Transverse colon (tissue), 3 donors: Measurements from ENCODE around the gene APMAP.

ENCODE experiments used
- CTCF ChIP-seq, 5 experiments: fragments of 200-600 bp in 3 of 5; fragments of 450-650 bp in 2 of 5; sonication (generic) in 3 of 5; IDR thresholded peaks; 1 replicate in 2 of 5; 2 replicates in 3 of 5; pipeline ENCODE4 v1.5.1; 2016 to 2017; ENCODE audit warnings: antibody characterized with exemption in 5 of 5, inconsistent platforms in 3 of 5, mild to moderate bottlenecking in 2 of 5, moderate library complexity in 1 of 5
- POLR2A ChIP-seq: fragments of 450-650 bp; IDR thresholded peaks from one replicate; pipeline ENCODE4 v1.6.1; 2016; ENCODE audit warnings: antibody characterized with exemption, mild to moderate bottlenecking, moderate library complexity

- TF ChIP-seq POLR2A (no peak), CTCF (IDR thresholded peaks at IDR 0.05) (no peak)
Measured at GRCh38 chr20:24917056-24917455, 75.5 kb downstream of the APMAP start.
